Measurements from ENCODE around the gene FUT1.

GRCh38 chr19:48728911-48729664 is 23.4 kb downstream of the FUT1 start:
- TF ChIP-seq GATA2 (IDR thresholded peaks at IDR 0.05; ENCODE audit: low read depth, low read length), result no peak
- TF ChIP-seq GATA3 (IDR thresholded peaks at IDR 0.05; ENCODE audit: low read depth, low read length), result no peak

Data from SH-SY5Y (cell line).